HG03066 (cell line): ENCODE measurements around the gene SLC7A6OS.

Experiments
- ATAC-seq: cut with Tn5 transposase; IDR thresholded peaks from one replicate; pipeline ENCODE4 v1.9.1; 2021; ENCODE audit warnings: low read depth; ENCODE audit not compliant: unreplicated experiment

The SLC7A6OS gene

DNA sequence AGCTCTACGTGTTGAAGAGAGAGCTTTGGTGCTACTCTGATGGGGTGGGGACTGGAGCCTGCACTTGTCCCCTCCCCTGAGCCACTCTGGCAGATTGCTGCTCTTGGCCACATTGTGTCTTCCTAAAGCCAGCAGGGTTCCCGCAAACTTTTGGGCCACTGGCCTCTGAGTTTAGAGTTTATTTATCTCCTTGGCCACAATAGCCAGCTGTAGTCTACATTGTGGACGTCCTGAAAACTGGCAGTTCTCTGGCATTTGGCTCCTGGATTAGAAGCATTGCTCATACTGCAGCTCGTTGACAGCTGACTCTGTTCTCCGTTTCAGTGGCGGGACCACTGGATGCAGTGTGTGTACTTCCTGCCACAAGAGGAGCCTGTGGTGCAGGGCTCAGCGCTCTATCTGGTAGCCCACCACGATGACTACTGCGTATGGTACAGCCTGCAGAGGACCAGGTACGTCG is 34.6 kb upstream of the SLC7A6OS start:
- ATAC-seq: no peak

GRCh38 chr16:68344252-68344651 is 33.5 kb upstream of the SLC7A6OS start:
- no peak for ATAC-seq

DNA sequence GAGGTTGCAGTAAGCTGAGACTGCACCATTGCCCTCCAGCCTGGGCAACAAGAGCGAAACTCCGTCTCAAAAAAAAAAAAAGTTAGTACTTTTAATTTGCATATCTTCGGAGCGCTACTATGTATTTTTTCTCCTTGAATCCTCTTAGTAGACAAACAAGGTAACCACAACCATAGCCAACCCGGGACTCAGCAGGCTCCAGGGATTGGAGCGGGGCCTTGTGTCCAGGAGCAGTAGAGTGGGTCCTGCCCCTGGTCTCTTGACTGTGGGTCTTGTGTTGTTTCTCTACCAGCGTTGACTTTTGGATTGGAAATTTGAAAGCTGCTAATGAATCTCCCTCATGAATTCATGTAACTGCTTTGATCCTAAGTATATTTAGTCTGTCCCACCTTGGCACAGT is 32.4 kb upstream of the SLC7A6OS start:
- no peak for ATAC-seq

DNA sequence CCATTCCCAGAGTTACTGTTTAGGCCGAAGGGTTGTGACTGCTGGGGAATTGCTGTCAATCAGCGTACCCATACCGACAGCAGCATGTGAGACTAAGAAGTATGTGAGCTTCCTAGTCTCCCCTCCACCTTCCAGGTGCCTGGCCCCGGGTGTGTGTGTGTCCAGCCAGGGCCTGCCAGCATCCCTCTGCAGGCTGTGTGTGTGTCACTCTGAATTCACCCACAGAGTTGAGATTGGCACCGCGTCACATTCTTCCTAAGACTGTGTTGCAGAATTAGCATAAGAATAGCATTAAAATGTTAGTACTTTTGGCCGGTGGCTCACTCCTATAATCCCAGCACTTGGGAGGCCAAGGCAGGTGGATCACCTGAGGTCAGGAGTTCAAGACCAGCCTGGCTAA is 31.9 kb upstream of the SLC7A6OS start:
- no peak for ATAC-seq

- no peak for ATAC-seq
Measured at GRCh38 chr16:68339214-68339613, 28.5 kb upstream of the SLC7A6OS start.

GRCh38 chr16:68338326-68339119 is 27.8 kb upstream of the SLC7A6OS start:
- ATAC-seq: no peak

GRCh38 chr16:68335175-68335574 is 24.4 kb upstream of the SLC7A6OS start:
- no peak for ATAC-seq

- no peak for ATAC-seq
Measured at GRCh38 chr16:68332411-68333121, 21.8 kb upstream of the SLC7A6OS start.

DNA sequence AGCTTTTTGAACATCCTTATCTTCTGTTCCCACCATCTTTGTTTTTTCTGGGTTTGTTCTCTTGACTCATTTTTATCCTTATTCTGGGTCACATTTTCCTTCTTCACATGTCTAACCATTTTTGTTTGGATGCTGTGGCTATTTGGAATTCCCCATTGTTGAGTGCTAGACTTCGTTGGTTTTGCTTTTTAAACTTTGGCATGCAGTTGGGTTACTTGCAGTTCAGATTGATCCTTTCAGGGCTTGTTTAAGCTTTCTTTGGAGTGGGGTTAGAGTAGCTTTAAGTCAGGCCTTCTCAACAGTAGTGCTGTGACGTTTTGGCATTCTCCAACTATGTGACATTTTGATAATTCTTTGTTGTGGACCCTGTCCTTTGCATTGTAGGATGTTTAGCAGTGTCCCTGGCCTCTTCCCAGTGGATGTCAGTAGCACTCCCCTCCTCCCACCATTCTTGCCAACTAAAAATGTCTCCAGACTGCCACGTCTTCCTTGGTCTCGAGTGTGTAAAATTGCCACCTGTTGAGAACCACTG is 21.2 kb upstream of the SLC7A6OS start:
- ATAC-seq: no peak

DNA sequence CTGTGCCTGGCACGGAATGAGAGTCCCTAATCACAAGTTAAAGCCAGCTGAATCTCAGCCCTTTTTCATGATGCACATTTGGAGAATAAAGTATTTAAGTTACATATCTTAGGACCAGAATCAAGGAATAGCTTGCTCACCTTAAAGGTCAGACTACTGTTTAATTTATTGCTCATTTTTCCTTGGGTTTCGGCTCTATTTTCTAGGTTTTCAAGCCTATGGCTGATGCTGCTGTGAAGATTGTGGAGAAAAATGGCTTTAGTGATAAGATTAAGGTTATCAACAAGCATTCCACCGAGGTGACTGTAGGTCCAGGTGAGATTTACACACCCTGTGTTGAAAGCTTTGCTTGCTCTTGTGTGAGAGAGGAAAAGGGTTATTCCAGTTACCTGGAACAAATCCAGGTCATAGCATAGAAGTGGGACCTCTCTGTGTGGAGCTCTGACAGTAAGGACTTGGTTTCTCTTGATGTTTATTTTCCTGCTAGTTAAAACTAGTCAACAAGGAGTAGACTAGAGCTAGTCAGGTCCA is 18.2 kb upstream of the SLC7A6OS start:
- no peak for ATAC-seq

GRCh38 chr16:68328151-68328859 is 17.6 kb upstream of the SLC7A6OS start:
- ATAC-seq: no peak

DNA sequence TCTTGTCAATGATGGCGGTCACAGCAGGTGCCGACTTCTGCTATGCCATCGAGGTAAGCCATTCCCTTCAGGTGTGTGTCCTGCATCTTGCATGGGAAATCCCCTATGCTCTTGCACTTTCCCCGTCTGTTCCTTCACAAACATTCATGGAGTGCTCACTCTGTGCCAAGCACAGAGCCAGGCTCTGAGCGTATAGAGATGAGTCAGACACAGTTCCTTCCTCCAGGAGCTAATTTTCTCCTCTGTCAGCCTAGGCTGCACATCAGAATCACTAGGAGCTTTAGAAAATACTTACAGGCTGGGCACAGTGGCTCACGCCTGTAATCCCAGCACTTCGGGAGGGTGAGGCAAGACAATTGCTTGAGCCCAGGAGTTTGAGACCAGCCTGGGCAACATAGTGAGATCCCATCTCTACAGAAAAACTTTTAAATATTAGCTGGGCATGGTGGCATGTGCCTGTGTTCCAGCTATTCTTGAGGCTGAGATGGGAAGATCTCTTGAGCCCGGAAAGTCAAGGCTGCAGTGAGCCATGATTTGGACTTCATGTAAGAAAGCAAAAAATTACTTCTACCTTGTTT is 14.1 kb upstream of the SLC7A6OS start:
- no peak for ATAC-seq

- no peak for ATAC-seq
Measured at GRCh38 chr16:68324336-68324735, 13.6 kb upstream of the SLC7A6OS start.

- ATAC-seq: no peak
Measured at GRCh38 chr16:68319185-68319908, 8.6 kb upstream of the SLC7A6OS start.

DNA sequence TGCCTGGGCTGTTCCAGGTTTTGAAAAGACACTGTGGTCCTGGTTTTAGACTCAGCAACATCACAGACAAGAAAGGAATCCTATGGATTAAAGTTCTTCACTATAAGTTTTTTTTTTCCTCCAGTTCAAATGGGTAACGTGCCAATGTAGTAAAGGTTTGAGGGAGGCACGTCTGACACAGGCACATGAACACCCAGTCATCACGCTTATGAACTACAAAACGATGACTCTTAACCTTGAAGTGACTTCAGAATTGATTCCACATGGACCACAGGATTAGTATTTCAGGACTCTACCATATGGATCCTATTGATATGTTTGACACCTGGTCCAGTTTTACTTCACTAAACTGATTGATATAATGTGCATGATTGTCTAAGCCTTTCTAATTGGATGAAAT is 2.4 kb upstream of the SLC7A6OS start:
- no peak for ATAC-seq

DNA sequence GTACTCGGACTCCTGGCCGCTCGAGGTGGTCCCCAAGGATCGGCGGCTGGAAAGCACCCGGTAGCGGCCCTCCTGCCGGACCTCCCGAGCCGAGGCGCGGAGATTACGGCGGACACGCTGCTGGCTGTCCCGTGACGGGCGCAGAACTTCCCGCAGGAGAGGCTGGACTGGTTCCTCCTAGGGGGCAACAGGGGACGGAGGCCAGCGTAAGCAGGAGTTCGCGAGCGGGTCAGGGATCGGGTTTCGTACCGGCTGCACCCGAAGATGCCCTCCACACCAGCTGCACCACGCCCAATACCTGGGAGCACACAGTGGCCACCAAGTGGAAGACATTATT is 341 bp downstream of the SLC7A6OS start:
- ATAC-seq: peak; percentile 32

DNA sequence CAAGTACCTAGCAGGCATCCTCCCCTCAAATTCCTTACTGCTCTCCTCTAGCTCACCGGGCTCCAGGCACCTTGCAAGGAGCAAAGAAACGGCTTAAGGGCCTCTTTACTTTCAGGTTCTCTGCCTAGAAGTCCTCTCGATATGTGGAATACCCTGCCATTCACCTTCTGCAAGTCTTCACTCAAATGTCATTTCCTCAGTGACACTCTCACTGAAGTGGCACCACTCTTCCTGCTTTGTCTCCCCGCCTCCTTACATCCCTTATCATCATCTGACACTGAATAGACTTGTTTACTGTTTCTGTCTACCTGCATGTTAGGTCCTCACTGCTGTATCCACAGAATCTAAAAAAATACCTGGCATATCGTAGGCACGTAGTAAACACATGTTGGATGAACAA is 947 bp downstream of the SLC7A6OS start:
- ATAC-seq: no peak

DNA sequence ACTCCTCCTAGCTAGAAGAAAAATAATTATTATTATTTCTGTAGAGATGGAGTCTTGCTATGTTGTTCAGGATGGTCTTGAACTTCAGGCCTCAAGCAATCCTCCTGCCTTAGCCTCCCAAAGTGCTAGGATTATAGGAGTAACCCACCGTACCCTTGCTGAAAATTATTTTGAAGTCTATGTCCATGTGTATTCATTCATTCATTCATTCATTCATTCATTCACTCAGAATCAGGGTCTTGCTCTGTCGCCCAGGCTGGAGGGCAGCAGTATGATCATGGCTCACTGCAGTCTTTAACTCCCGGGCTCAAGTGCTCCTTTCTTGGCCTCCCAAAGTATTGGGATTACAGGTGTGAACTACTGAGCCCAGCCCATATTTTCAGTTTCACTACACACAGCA is 4.1 kb downstream of the SLC7A6OS start:
- no peak for ATAC-seq

DNA sequence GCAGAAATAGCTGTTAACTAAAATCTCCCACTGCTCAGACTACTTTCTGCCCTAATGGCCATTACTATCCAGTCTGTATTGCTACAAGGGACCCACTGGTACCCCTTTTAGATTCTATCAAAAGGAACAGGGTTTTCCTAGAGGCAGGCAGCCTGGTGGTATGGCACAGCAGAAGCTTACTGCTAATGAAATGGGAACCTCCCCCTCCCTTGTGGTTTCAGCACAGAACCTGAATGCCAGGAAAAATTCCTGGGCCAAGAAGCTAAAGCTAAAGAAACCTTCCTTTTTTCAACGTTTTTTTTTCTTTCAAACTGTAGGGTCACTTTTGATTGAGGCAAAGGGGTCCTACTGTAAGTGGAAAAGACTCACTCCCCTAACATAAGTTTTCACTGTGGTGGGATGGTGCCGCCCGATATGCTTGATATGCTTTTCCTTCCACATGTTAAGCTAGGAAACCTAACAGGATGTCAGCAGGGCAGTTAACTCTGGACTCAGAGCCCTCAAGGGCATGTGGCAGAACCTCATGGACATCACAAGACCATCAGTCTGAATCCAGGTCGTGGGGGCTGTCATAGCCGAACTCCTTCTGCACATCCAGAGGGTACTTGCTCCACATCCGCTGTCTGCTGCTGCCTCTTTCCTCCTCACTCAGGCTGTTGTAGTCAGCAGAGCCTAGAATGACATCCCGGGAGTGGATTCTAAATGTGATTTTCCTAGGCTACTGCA is 9.8 kb downstream of the SLC7A6OS start:
- ATAC-seq: no peak
